GM18873 (cell line): ENCODE measurements around the gene NUDT12.

Experiments
- ATAC-seq: cut with Tn5 transposase; IDR thresholded peaks from one replicate; pipeline ENCODE4 v1.9.1; 2021; ENCODE audit warnings: mild to moderate bottlenecking, moderate library complexity, moderate number of reproducible peaks; ENCODE audit not compliant: unreplicated experiment, low FRiP score

NUDT12 gene

GRCh38 chr5:103562453-103563157 is at the start of gene NUDT12:
TSS of gene NUDT12 (minus strand) at chr5:103562789. CDS start at chr5:103560248, 2,541 bp downstream.
- ATAC-seq = peak; percentile 57

- ATAC-seq = no peak
Measured at GRCh38 chr5:103607346-103607745, 44.8 kb upstream of the NUDT12 start.

- no peak for ATAC-seq
Measured at GRCh38 chr5:103605277-103605676, 42.7 kb upstream of the NUDT12 start.

DNA sequence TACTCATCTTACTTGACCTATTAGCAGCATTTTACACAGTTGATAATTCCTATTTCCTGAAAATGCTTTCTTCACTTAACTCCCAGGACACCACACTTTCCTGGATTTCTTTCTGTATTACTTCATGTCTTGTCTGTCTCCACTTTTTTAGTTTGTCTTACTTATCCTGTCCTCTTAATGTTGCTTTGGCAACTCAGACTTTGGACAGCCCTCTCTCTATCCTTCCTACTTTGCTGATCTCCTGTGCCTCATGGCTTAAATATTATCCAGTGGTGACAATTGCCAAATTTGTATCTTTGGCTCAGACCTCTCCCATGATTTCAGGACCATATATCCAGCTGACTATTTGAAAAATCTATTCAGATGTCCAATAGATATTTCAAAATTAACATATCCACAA is 39.8 kb upstream of the NUDT12 start:
- ATAC-seq = no peak

- ATAC-seq = no peak
Measured at GRCh38 chr5:103601314-103601713, 38.7 kb upstream of the NUDT12 start.

DNA sequence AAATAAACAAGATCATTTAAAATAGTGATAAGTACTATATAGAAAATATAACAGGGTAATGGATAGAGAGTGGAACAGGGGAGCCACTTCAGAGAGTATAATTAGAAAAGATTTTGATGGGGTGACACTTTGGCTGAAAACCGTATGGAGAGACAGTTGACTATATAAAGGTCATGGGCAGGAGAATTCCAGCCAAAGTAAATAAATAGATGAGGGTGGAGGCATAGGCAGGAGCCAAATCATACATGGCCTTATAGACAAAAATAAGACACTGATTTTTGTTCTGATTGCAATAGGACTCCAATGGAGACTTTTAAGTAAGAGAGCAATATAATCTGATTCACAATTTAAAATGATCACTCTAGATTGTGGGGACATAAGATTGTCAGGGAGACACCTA is 37.5 kb upstream of the NUDT12 start:
- ATAC-seq = no peak

GRCh38 chr5:103598997-103599566 is 36.5 kb upstream of the NUDT12 start:
- no peak for ATAC-seq

DNA sequence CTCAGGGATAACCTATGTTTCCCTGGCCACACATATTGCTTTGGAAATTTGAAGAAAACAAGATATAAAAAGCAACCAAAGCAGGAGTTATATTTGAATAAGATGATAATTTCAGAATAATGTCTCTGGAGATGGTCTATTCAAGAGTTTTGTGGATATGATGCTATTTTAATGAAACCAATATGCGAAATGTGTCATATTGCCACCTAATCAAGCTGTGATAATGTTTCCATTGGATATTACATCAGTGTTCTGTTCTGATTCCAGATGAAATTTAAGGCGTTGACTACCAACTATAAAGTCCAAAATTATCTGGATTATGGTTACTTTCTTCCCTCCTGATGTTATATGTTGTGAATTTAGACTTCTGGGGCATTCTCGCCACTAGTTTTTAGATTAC is 27.6 kb upstream of the NUDT12 start:
- no peak for ATAC-seq

GRCh38 chr5:103589776-103590175 is 27.2 kb upstream of the NUDT12 start:
- no peak for ATAC-seq

DNA sequence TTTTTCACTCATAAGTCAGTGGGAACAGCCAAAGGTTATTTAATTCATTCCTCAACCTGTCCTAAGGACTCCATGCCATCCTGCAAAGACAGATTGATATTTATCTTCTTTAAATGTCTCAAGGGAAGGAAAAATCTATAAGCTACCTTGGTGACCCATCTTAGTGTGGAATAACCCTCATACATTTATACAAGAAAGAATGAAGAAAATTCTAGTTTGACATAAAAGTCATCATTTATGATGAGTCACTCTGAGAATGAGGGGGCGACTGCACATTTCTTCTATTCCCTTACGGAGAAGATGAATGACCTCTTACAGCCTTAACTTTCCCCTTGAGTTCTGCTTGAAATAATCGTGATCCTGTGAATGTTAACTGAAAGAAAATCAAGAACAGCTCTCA is 26.8 kb upstream of the NUDT12 start:
- no peak for ATAC-seq

DNA sequence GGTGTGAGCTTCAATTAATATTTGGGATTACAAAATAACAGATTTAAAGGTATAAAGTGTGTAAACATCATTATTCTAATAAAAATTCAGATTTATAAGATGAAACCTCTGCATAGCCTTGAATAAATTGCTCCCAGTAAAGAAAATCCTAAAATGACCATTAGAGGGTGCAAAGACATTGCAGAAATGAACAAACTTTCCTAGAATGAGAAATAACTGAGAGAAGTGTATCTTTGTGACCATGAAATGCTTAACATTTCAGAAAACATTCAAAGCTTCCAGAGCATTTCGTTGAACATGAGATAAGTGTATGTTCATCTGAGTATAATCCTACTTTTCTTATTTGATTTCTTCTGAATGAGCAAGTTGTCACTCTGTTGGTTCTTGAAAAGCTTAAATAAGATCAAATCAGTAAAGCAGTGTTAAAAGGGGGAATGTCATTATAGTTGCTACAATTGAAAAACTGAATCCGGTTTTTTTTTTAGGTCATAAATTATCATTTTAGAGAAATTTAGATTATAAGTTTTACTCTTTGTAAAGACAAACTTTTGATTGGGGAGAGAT is 24.7 kb upstream of the NUDT12 start:
- no peak for ATAC-seq

DNA sequence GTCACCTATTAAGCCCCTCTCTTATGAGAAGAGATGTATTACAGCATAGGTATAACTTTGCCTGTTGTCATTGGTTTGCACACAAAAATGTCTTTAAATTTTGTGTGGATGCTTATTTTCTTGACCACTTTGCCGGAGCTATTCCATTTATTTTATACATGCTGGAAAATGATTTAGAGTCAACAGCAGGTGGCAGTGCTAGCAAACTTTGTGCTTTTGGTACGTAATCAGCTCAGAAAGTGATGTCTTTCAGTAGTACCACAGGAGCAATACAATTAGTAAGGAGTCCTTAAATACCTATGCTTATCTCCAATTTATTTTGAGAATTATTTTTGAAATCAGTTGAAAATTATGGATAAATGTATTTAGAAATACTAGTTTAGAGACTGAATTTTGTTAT is 19.8 kb upstream of the NUDT12 start:
- peak; percentile 48 for ATAC-seq

DNA sequence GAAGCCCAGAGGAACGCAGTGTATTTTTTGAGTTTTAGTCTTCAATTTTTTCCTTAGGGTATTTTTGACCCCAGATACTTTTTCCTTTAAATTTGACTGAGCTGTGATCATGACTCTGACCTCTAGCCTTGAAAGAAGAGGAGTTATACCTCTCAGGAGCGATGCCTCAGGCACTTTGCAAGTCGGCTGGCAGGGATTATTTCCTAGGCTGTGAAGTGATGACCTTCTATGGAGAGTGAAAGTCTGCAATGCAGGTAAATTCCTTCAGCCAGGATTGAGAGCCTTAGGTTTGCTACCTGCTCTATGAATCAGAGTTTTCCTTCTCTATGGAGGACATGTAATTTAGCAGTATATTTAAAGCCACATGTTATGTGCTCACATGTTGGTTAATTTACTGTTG is 10.8 kb upstream of the NUDT12 start:
- no peak for ATAC-seq

GRCh38 chr5:103572454-103572853 is 9.9 kb upstream of the NUDT12 start:
- no peak for ATAC-seq

GRCh38 chr5:103571730-103572129 is 9.1 kb upstream of the NUDT12 start:
- ATAC-seq = no peak

DNA sequence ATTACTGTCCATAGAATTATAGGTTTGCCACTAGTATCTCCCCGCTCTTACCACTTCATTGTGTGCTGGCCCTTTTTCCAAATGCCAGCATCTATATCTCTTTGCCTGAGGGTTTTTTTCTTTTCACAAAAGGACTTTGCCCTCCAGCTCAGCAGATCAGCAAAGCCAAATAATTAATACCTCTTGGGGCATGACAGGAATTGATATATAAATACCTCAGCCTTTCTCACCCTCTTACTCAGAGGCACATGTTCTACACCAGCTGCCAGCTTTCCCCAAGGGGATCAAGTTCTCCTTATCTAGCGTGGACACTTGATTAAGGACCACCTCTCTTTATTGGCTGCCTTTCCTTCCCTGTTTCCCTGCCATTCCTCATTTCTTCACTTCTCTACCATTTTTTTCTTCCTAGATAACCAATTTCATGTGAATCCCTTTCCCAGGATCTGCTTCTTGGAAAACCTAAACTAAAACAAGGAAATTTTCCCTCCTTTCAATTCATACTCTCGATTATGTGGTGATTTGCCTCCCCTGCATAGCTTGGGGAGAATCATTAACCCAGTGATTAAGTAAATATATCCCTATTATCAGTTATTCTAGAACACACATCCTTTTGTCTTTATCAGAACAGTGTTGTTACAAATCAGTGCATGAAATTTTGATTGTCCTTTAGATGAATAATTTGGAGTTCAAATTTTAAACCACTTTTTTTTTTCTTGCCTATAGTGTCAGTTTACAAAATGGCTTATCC is 6.9 kb upstream of the NUDT12 start:
- ATAC-seq = no peak

GRCh38 chr5:103565719-103566118 is 3.1 kb upstream of the NUDT12 start:
- ATAC-seq = no peak

DNA sequence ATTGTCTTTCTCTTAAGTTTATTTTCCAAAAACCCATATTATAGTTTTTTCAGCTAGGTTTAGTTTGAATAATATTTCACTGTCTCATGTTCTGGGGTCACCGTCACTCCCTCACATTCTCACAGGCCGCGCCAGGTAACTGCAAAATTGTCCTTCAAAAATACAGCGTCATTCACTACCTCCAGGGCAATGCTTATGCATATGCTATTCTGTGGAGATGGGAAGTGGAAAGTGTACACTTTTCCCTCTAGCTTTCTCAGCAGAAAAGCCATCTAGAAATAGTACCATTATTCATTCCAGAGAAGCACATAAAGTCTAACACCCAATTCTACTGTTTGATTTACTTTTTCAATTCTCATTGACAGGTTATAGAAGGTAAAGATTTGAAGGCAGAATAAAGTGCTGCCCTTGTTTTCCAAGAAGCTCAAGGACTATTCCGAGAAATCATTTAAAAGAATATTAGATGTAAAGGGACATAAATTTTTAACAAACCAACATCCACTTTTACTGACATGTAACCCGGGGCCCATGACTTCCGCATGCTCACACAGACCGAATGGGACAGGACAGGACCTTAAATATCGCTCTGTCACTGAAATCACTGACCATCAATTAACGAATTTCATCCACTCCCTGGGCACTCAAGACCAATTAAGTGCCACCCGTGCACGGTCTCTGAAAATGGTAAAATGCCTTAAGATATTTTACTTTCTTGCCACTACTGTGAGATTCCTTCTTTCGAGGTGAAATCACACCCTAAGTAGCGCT is 720 bp downstream of the NUDT12 start:
- ATAC-seq = peak; percentile 27

- ATAC-seq = no peak
Measured at GRCh38 chr5:103560826-103561225, 1.8 kb downstream of the NUDT12 start.

DNA sequence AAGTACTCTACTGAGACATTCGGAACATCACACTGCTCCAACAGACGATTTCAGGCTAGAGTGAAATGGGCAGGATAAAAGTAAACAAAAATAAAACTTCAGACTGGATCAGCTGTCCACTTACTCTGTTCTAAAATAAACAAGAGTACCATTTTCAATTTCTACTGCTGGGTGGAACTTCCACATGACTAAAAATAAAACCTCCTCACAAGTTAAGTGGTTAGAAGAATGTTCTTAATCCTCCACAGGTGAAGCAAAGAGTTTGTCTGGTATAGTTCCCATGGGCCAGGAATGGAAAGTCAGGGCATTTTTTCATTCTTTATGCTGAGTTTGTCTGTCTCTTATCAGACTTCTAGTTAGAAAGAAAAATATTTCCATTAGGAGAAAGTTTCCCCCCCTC is 15.7 kb downstream of the NUDT12 start:
- peak; percentile 52 for ATAC-seq

DNA sequence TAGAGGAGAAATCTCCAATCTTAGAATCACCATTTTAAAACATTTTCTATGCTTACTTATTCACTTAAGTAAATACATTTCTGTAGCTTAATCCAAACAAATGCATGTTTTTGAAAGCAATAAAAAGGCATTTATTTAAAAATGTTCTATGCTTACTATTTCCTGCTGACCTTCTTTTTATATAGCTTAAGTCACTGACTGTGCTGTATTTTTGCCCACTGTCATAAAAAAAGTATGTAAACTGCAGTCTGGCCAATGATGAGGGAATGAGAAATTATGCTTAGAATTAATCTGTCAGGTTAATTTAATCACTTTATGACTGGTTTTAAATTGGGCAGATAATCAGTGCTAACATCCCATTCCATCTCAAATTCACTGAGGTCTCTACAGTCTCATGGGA is 20.1 kb downstream of the NUDT12 start:
- no peak for ATAC-seq
